Ascending aorta (tissue), 2 donors: ENCODE measurements around the gene GRIA1. TPM values are rescaled to one million over a fixed set of nuclear protein-coding genes. Genes with fewer than 3 reads are reported as not detected.

ENCODE experiments used
- DNase-seq, 2 donors: peaks; one replicate each; pipeline ENCODE4 v3.0.0-alpha.2; 2019; ENCODE audit warnings: low spot score in 2 of 2
- H3K27ac ChIP-seq, 2 donors: fragments of 200-600 bp; sonication (generic); one replicate each; pipeline ENCODE4 v1.5.1; 2016 to 2017; ENCODE audit warnings: mild to moderate bottlenecking in 1 of 2
- H3K27me3 ChIP-seq: fragments of 200-600 bp; sonication (generic); one replicate; pipeline ENCODE4 v1.5.1; 2017
- H3K36me3 ChIP-seq, 2 donors: fragments of 200-600 bp; sonication (generic); one replicate each; pipeline ENCODE4 v1.5.1; 2016
- H3K4me1 ChIP-seq, 2 donors: fragments of 200-600 bp; sonication (generic); one replicate each; pipeline ENCODE4 v1.5.1; 2016 to 2017; ENCODE audit warnings: mild to moderate bottlenecking in 1 of 2
- H3K4me3 ChIP-seq, 2 donors: fragments of 200-600 bp; sonication (generic); one replicate each; pipeline ENCODE4 v1.5.1; 2016 to 2017; ENCODE audit warnings: mild to moderate bottlenecking in 1 of 2
- H3K9me3 ChIP-seq, 2 donors: fragments of 200-600 bp; sonication (generic); one replicate each; pipeline ENCODE4 v1.5.1; 2016
- CTCF ChIP-seq, 3 experiments: fragments of 200-600 bp in 2 of 3; fragments of 450-650 bp in 1 of 3; sonication (generic) in 2 of 3; IDR thresholded peaks; one replicate each; pipeline ENCODE4 v1.5.1; 2016 to 2019; ENCODE audit warnings: antibody characterized with exemption in 3 of 3, mild to moderate bottlenecking in 1 of 3, moderate library complexity in 1 of 3
- intact Hi-C: fragments of 100-400 bp; cut with DNase I; formaldehyde crosslinking; loops from one replicate; pipeline ENCODE4 v1.15.1; 2023
- total RNA-seq: library from RNA; depleted of rRNA; stranded (reverse); fragments of >200 nt; gene quantifications from one replicate; pipeline ENCODE4 v1.1.0, GENCODE V29; 2016

Gene GRIA1
- total RNA-seq, 1 donor from 2014 or later, result 7.0 TPM

GRCh38 chr5:153458268-153458667, 32.2 kb upstream of the GRIA1 start:
- no peak for TF ChIP-seq CTCF (IDR thresholded peaks at IDR 0.05)
- DNase-seq, result no peak
- Histone ChIP-seq H3K27ac (no peak overlapping the region), H3K9me3 (no peaks in the 10 kb centered on the region), H3K4me1 (no peaks in the 10 kb centered on the region), H3K36me3 (no peaks in the 10 kb centered on the region), H3K27me3 (no peaks in the 10 kb centered on the region), H3K4me3 (no peak overlapping the region)
- intact Hi-C loops, result no loop called here

GRCh38 chr5:153459051-153459743, 31.3 kb upstream of the GRIA1 start:
- no peak for TF ChIP-seq CTCF (IDR thresholded peaks at IDR 0.05)
- Histone ChIP-seq H3K27ac (no peak overlapping the region), H3K4me1 (no peaks in the 10 kb centered on the region), H3K9me3 (no peaks in the 10 kb centered on the region), H3K4me3 (no peak overlapping the region), H3K36me3 (no peaks in the 10 kb centered on the region), H3K27me3 (no peaks in the 10 kb centered on the region)
- DNase-seq, result no peak
- intact Hi-C loops, result no loop called here

- DNase-seq, result no peak
- H3K27me3 ChIP-seq, result no peaks in the 10 kb centered on the region
- no peaks in the 10 kb centered on the region for H3K9me3 ChIP-seq
- H3K36me3 ChIP-seq, result no peaks in the 10 kb centered on the region
- no peak overlapping the region for H3K4me3 ChIP-seq
- H3K27ac ChIP-seq, result no peak overlapping the region
- intact Hi-C loops, result no loop called here
- H3K4me1 ChIP-seq, result no peaks in the 10 kb centered on the region
- no peak for TF ChIP-seq CTCF (IDR thresholded peaks at IDR 0.05)
Observed at GRCh38 chr5:153460421-153460820, 30.0 kb upstream of the GRIA1 start.

- TF ChIP-seq CTCF (IDR thresholded peaks at IDR 0.05), result no peak
- no peak for DNase-seq
- Histone ChIP-seq H3K27me3 (no peaks in the 10 kb centered on the region), H3K36me3 (no peaks in the 10 kb centered on the region), H3K27ac (no peak overlapping the region), H3K4me3 (no peak overlapping the region), H3K9me3 (no peaks in the 10 kb centered on the region), H3K4me1 (no peaks in the 10 kb centered on the region)
- intact Hi-C loops, result no loop called here
Observed at GRCh38 chr5:153461341-153461740, 29.1 kb upstream of the GRIA1 start.

- intact Hi-C loops, result no loop called here
- DNase-seq, result no peak
- H3K36me3 ChIP-seq, result no peaks in the 10 kb centered on the region
- H3K4me1 ChIP-seq, result no peaks in the 10 kb centered on the region
- H3K27me3 ChIP-seq, result no peaks in the 10 kb centered on the region
- no peak for TF ChIP-seq CTCF (IDR thresholded peaks at IDR 0.05)
- no peak overlapping the region for H3K27ac ChIP-seq
- H3K4me3 ChIP-seq, result no peak overlapping the region
- no peaks in the 10 kb centered on the region for H3K9me3 ChIP-seq
Observed at GRCh38 chr5:153463806-153464205, 26.7 kb upstream of the GRIA1 start.

- Histone ChIP-seq H3K27me3 (no peaks in the 10 kb centered on the region), H3K36me3 (no peaks in the 10 kb centered on the region), H3K4me1 (no peaks in the 10 kb centered on the region), H3K27ac (no peak overlapping the region), H3K9me3 (no peaks in the 10 kb centered on the region), H3K4me3 (no peak overlapping the region)
- TF ChIP-seq CTCF (IDR thresholded peaks at IDR 0.05), result no peak
- no peak for DNase-seq
- intact Hi-C loops, result no loop called here
Observed at GRCh38 chr5:153467546-153467945, 22.9 kb upstream of the GRIA1 start.
